HepG2 (cell line): ENCODE results near the gene ING2. TPM values are rescaled to one million over a fixed set of nuclear protein-coding genes. Genes with fewer than 3 reads are reported as not detected.

Source experiments
- ATAC-seq: fragments of 200-7000 bp; cut with Tn5 transposase; 3 replicates; pipeline ENCODE4 v1.9.1; 2020; ENCODE audit warnings: mild to moderate bottlenecking, moderate library complexity
- BruUV-seq: library from RNA; stranded (reverse); fragments of 400-500 nt; replicated peaks from 2 replicates; lab custom pipeline; 2021; lab: Mats Ljungman, UMichigan
- CTCF ChIA-PET: fragments of 300-600 bp; formaldehyde crosslinking; extraction: SDS; loops from one replicate; lab custom pipeline; 2021; ENCODE audit warnings: low total read pairs, inconsistent platforms, low intra/inter-chr PET ratio; lab: Yijun Ruan, JAX
- POLR2A ChIA-PET: fragments of 350-600 bp; sonication (Branson Sonifier 250); formaldehyde crosslinking; loops from one replicate; lab custom pipeline; 2020; ENCODE audit warnings: antibody characterized with exemption, inconsistent platforms; lab: Yijun Ruan, JAX
- DNase-seq: peaks from one replicate; pipeline ENCODE4 v3.0.0-alpha.2; 2015; ENCODE audit warnings: low spot score
- FAIRE-seq: peaks from 3 replicates; lab custom pipeline; 2011; peaks lifted over from hg19 to GRCh38; lab: Jason Lieb, UNC
- H2AFZ ChIP-seq: one replicate; pipeline ENCODE4 v1.6.1; 2011; ENCODE audit warnings: low read length, inconsistent platforms
- H3K27ac ChIP-seq: fragments of 300-600 bp; 3 replicates; pipeline ENCODE4 v1.8.0; 2011; ENCODE audit warnings: mixed run types, mild to moderate bottlenecking, mixed read lengths, low read length, inconsistent platforms; ENCODE audit not compliant: insufficient read depth; ENCODE audit errors: extremely low read length
- H3K27me3 ChIP-seq, 2 experiments: fragments of 200-600 bp in 1 of 2; 2 replicates in 1 of 2; 3 replicates in 1 of 2; pipeline versions ENCODE4 v1.6.0 to v1.8.0; 2011; ENCODE audit warnings: low read length in 2 of 2, mild to moderate bottlenecking in 2 of 2, moderate library complexity in 2 of 2, inconsistent platforms in 1 of 2; ENCODE audit not compliant: insufficient read depth in 2 of 2, control insufficient read depth in 1 of 2
- H3K36me3 ChIP-seq, 2 experiments: fragments of 200-600 bp in 1 of 2; replicated peaks in 1 of 2; 2 replicates in 1 of 2; 3 replicates in 1 of 2; pipeline versions ENCODE4 v1.5.1 to v1.8.0; 2011; ENCODE audit warnings: low read length in 2 of 2, inconsistent platforms in 1 of 2; ENCODE audit not compliant: insufficient read depth in 2 of 2, control insufficient read depth in 1 of 2
- H3K4me1 ChIP-seq: 2 replicates; pipeline ENCODE4 v1.5.1; 2012; ENCODE audit warnings: low read length, inconsistent platforms; ENCODE audit not compliant: insufficient read depth
- H3K4me2 ChIP-seq: 2 replicates; pipeline ENCODE4 v1.6.0; 2011; ENCODE audit warnings: low read depth, low read length, inconsistent platforms
- H3K4me3 ChIP-seq, 3 experiments: fragments of 200-600 bp in 1 of 3; sonication (generic), shearing (Covaris generic) in 1 of 3; replicated peaks in 1 of 3; 2 replicates each; pipeline ENCODE4 v1.5.1; 2011 to 2016; ENCODE audit warnings: low read length in 3 of 3, inconsistent platforms in 2 of 3, low read depth in 2 of 3, mild to moderate bottlenecking in 2 of 3, control low read depth in 1 of 3, mixed read lengths in 1 of 3; ENCODE audit not compliant: insufficient read depth in 1 of 3
- H3K79me2 ChIP-seq: one replicate; pipeline ENCODE4 v1.6.1; 2011; ENCODE audit warnings: low read length, inconsistent platforms; ENCODE audit not compliant: insufficient read depth
- H3K9ac ChIP-seq: 2 replicates; pipeline ENCODE4 v1.6.0; 2011; ENCODE audit warnings: mild to moderate bottlenecking, low read depth, low read length, inconsistent platforms; ENCODE audit not compliant: insufficient read depth
- H3K9me3 ChIP-seq: 2 replicates; pipeline ENCODE4 v1.5.1; 2012; ENCODE audit warnings: mild to moderate bottlenecking, low read length
- H4K20me1 ChIP-seq: 2 replicates; pipeline ENCODE4 v1.6.0; 2011; ENCODE audit warnings: inconsistent platforms, mild to moderate bottlenecking, low read length, moderate library complexity; ENCODE audit not compliant: insufficient read depth
- ATF1 ChIP-seq: IDR thresholded peaks from 2 replicates; pipeline ENCODE4 v1.6.1; 2016; ENCODE audit warnings: mild to moderate bottlenecking, control low read depth
- ELF1 ChIP-seq: sonication (generic); formaldehyde crosslinking; IDR thresholded peaks from 2 replicates; pipeline ENCODE4 v1.4.0; 2020; ENCODE audit warnings: missing genetic modification reagents
- FOXM1 ChIP-seq: sonication (generic); formaldehyde crosslinking; IDR thresholded peaks from 2 replicates; pipeline ENCODE4 v1.5.0; 2020; ENCODE audit warnings: missing genetic modification reagents
- FUBP1 ChIP-seq: sonication (generic); formaldehyde crosslinking; IDR thresholded peaks from 2 replicates; pipeline ENCODE4 v1.5.1; 2020; ENCODE audit warnings: missing genetic modification reagents, mild to moderate bottlenecking, borderline replicate concordance
- LCORL ChIP-seq, 2 experiments: fragments of 450-650 bp in 1 of 2; sonication (generic) in 1 of 2; formaldehyde crosslinking in 1 of 2; IDR thresholded peaks; 2 replicates each; pipeline versions ENCODE4 v1.5.0 to v1.6.1; 2017 to 2020; ENCODE audit warnings: antibody characterized with exemption in 1 of 2, missing genetic modification reagents in 1 of 2
- MLXIP ChIP-seq: sonication (generic); formaldehyde crosslinking; IDR thresholded peaks from 2 replicates; pipeline ENCODE4 v1.9.0; 2021; ENCODE audit warnings: missing genetic modification reagents, borderline replicate concordance
- MXD3 ChIP-seq: IDR thresholded peaks from 2 replicates; pipeline ENCODE4 v1.6.1; 2016; ENCODE audit warnings: mild to moderate bottlenecking, missing biosample characterization, missing genetic modification reagents
- NR2F1 ChIP-seq, 2 experiments: fragments of 450-650 bp in 1 of 2; formaldehyde crosslinking in 1 of 2; IDR thresholded peaks; 2 replicates each; pipeline versions ENCODE4 v1.5.0 to v1.6.1; 2016 to 2020; ENCODE audit warnings: mild to moderate bottlenecking in 1 of 2, missing compliant biosample characterization in 1 of 2, missing genetic modification reagents in 1 of 2, moderate library complexity in 1 of 2
- YY1 ChIP-seq: IDR thresholded peaks from 2 replicates; pipeline ENCODE4 v1.6.1; 2011; ENCODE audit warnings: low read length, low read depth, moderate library complexity, mild to moderate bottlenecking; ENCODE audit not compliant: insufficient read depth, insufficient replicate concordance
- ZNF503 ChIP-seq: sonication (generic); formaldehyde crosslinking; IDR thresholded peaks from 2 replicates; pipeline ENCODE4 v1.4.0; 2020; ENCODE audit warnings: missing genetic modification reagents
- ZNF513 ChIP-seq: sonication (generic); formaldehyde crosslinking; conservative IDR thresholded peaks from 2 replicates; pipeline ENCODE4 v1.5.0; 2020; ENCODE audit warnings: missing genetic modification reagents
- ZNF543 ChIP-seq: sonication (generic); formaldehyde crosslinking; IDR thresholded peaks from 2 replicates; pipeline ENCODE4 v1.4.0; 2020; ENCODE audit warnings: mild to moderate bottlenecking, missing genetic modification reagents
- ZNF546 ChIP-seq: sonication (generic); formaldehyde crosslinking; conservative IDR thresholded peaks from 2 replicates; pipeline ENCODE4 v1.8.1; 2023; ENCODE audit warnings: mild to moderate bottlenecking, missing genetic modification reagents
- ZNF775 ChIP-seq: sonication (generic); formaldehyde crosslinking; IDR thresholded peaks from 2 replicates; pipeline ENCODE4 v1.4.0; 2020; ENCODE audit warnings: missing genetic modification reagents, mild to moderate bottlenecking, moderate library complexity, borderline replicate concordance
- WGBS: methylation state at CpG from one replicate; pipeline ENCODE4 v1.1.6; 2017; ENCODE audit warnings: low lambda C conversion rate; 5-methylcytosine and 5-hydroxymethylcytosine counted together
- in situ Hi-C: cut with HindIII; loops from 2 replicates; pipeline ENCODE4 v1.10.0; 2017; ENCODE audit warnings: low pct_unique_long_range_greater_than_20kb; ENCODE audit not compliant: extremely low pct_ligation_motif_present
- intact Hi-C: fragments of 100-400 bp; cut with micrococcal nuclease; formaldehyde crosslinking; loops from one replicate; pipeline ENCODE4 v1.10.0; 2022; ENCODE audit not compliant: unreplicated experiment
- polyA plus RNA-seq, 8 experiments: library from polyadenylated mRNA; depleted of rRNA in 3 of 8; stranded (reverse) in 7 of 8; unstranded in 1 of 8; fragments of >200 nt; fragmentation: Illumina TruSeq in 4 of 8; extraction: Trizol in 4 of 8; gene quantifications; 2 replicates each; pipeline versions ENCODE4 v1.2.1 to v1.2.3, GENCODE V29; 2011 to 2016; ENCODE audit warnings: low read depth in 4 of 8, missing spikeins in 1 of 8, mixed read lengths in 1 of 8; ENCODE audit not compliant: insufficient read depth in 1 of 8
- total RNA-seq, 5 experiments: library from RNA; depleted of rRNA; stranded (reverse); fragments of >200 nt; fragmentation: Illumina TruSeq; extraction: Trizol; gene quantifications; 2 replicates each; pipeline ENCODE4 v1.2.3, GENCODE V29; 2016; ENCODE audit warnings: low read depth in 1 of 5

The ING2 gene
- total and polyA plus RNA-seq, 2 of the 13 experiments (the other 11 are each of a cell fraction or from before 2014, with no cell fraction given), result 6.6 to 12.4 TPM

GRCh38 chr4:183532821-183533220, 28.0 kb downstream of the ING2 start (continued):
- TF ChIP-seq ELF1 (CRISPR knock-in tag) (no peak), ZNF775 (CRISPR knock-in tag) (no peak), ZNF503 (CRISPR knock-in tag) (no peak), ZNF546 (CRISPR knock-in tag) (no peak), FUBP1 (CRISPR knock-in tag) (no peak), LCORL (IDR thresholded peaks at IDR 0.05) (no peak), LCORL (CRISPR knock-in tag; IDR thresholded peaks at IDR 0.05) (no peak), ZNF543 (CRISPR knock-in tag) (no peak), YY1 (no peak), ATF1 (CRISPR knock-in tag) (no peak)

GRCh38 chr4:183533698-183534097, 28.8 kb downstream of the ING2 start:
- Histone ChIP-seq H4K20me1 (no peaks in the 10 kb centered on the region), H3K4me3 (no peak overlapping the region), H3K27ac (no peak overlapping the region), H3K9ac (no peak overlapping the region), H3K27me3 (peaks cover 3 to 17% of the 10 kb centered on the region in 2 experiments; a peak in 3 of 5 replicates), H2AFZ (no peak overlapping the region), H3K9me3 (no peaks in the 10 kb centered on the region), H3K4me2 (no peak overlapping the region), H3K79me2 (no peaks in the 10 kb centered on the region), H3K4me1 (peaks cover 5% of the 10 kb centered on the region; the same call in 1 of the 2 replicates), H3K36me3 (no peaks in the 10 kb centered on the region)
- intact Hi-C loops (no loop called here), in situ Hi-C loops (no loop called here)
- ChIA-PET POLR2A (no interaction called here), CTCF (no interaction called here)
- DNase-seq (no peak), ATAC-seq (peak; percentile 26; the same call in 2 of the 3 replicates), FAIRE-seq (no peak)
- WGBS, result 19% methylated on average over 23 of the region's 23 CpGs
- TF ChIP-seq FOXM1 (CRISPR knock-in tag) (no peak), NR2F1 (CRISPR knock-in tag; IDR thresholded peaks at IDR 0.05) (no peak), MXD3 (no peak), ZNF513 (CRISPR knock-in tag) (no peak), MLXIP (CRISPR knock-in tag) (no peak)
- BruUV-seq, result no TSS peak
